T-helper 22 cell (primary cell): ENCODE results near the gene ZNF445.
"Not testable (repeated sequence)": the region's sequence is repeated elsewhere in the genome, so short reads cannot be mapped to it uniquely, and the experiment has no call there.

Experiments used
- DNase-seq: peaks from one replicate; pipeline ENCODE4 v3.0.0-alpha.2; 2020; ENCODE audit warnings: low read depth

Gene ZNF445

GRCh38 chr3:44476181-44476611, 1.3 kb downstream of the ZNF445 start:
- no peak for DNase-seq

- DNase-seq, result not testable (repeated sequence)
Observed at GRCh38 chr3:44474886-44475285, 2.6 kb downstream of the ZNF445 start.

- no peak for DNase-seq
Observed at GRCh38 chr3:44470430-44470829, 7.0 kb downstream of the ZNF445 start.

GRCh38 chr3:44469914-44470313, 7.6 kb downstream of the ZNF445 start:
- DNase-seq, result no peak

GRCh38 chr3:44468572-44469520, 8.6 kb downstream of the ZNF445 start:
- DNase-seq, result no peak

- not testable (repeated sequence) for DNase-seq
Observed at GRCh38 chr3:44468099-44468537, 9.4 kb downstream of the ZNF445 start.

GRCh38 chr3:44467241-44467640, 10.2 kb downstream of the ZNF445 start:
- DNase-seq, result no peak

GRCh38 chr3:44464920-44465319, 12.6 kb downstream of the ZNF445 start:
- not testable (repeated sequence) for DNase-seq

GRCh38 chr3:44464509-44464908, 13.0 kb downstream of the ZNF445 start:
- DNase-seq, result no peak

GRCh38 chr3:44460050-44460449, 17.4 kb downstream of the ZNF445 start:
- not testable (repeated sequence) for DNase-seq

GRCh38 chr3:44455318-44455717, 22.2 kb downstream of the ZNF445 start:
- DNase-seq, result no peak

GRCh38 chr3:44454258-44454657, 23.2 kb downstream of the ZNF445 start:
- no peak for DNase-seq

GRCh38 chr3:44451441-44451840, 26.0 kb downstream of the ZNF445 start:
- no peak for DNase-seq

- no peak for DNase-seq
Observed at GRCh38 chr3:44446929-44447328, 30.5 kb downstream of the ZNF445 start.

GRCh38 chr3:44445786-44446185, 31.7 kb downstream of the ZNF445 start:
- no peak for DNase-seq

GRCh38 chr3:44444896-44445691, 32.4 kb downstream of the ZNF445 start:
- DNase-seq, result no peak

- no peak for DNase-seq
Observed at GRCh38 chr3:44444437-44444836, 33.0 kb downstream of the ZNF445 start.

GRCh38 chr3:44442596-44443309, 34.7 kb downstream of the ZNF445 start:
- DNase-seq, result no peak

- peak; percentile 50 for DNase-seq
Observed at GRCh38 chr3:44439499-44440295, 37.8 kb downstream of the ZNF445 start.

GRCh38 chr3:44437800-44438199, 39.7 kb downstream of the ZNF445 start:
- no peak for DNase-seq

- DNase-seq, result no peak
Observed at GRCh38 chr3:44436181-44436580, 41.3 kb downstream of the ZNF445 start.
